Choroid plexus epithelial cell (primary cell): ENCODE results near the gene MARK2.
A peak's percentile ranks its signal among the peaks of the same experiment; 100 is the strongest.

ENCODE experiments used
- DNase-seq: peaks from one replicate; pipeline ENCODE4 v3.0.0-alpha.2; 2010; ENCODE audit warnings: low read depth
- H3K4me3 ChIP-seq: 2 replicates; pipeline ENCODE4 v1.5.1; 2011; ENCODE audit warnings: low read depth, mild to moderate bottlenecking, control low read depth, low read length, moderate library complexity
- CTCF ChIP-seq: conservative IDR thresholded peaks from 2 replicates; pipeline ENCODE4 v1.5.1; 2011; ENCODE audit warnings: low read depth, mild to moderate bottlenecking, control low read depth, inconsistent platforms, low read length, moderate library complexity

The MARK2 gene

GRCh38 chr11:63888170-63889086 is 49.5 kb downstream of the MARK2 start:
- DNase-seq, result peak; percentile 65
- H3K4me3 ChIP-seq, result peak overlapping the region; percentile 23
- TF ChIP-seq CTCF, result no peak

GRCh38 chr11:63889344-63889743 is 50.4 kb downstream of the MARK2 start:
- no peak for DNase-seq
- no peak overlapping the region for H3K4me3 ChIP-seq
- TF ChIP-seq CTCF, result no peak

- H3K4me3 ChIP-seq, result no peak overlapping the region
- no peak for DNase-seq
- no peak for TF ChIP-seq CTCF
Observed at GRCh38 chr11:63890368-63890767, 51.5 kb downstream of the MARK2 start.

GRCh38 chr11:63892228-63892627 is 53.3 kb downstream of the MARK2 start:
- DNase-seq, result peak; percentile 81
- TF ChIP-seq CTCF, result peak; percentile 23
- no peak overlapping the region for H3K4me3 ChIP-seq

GRCh38 chr11:63893355-63893754 is 54.4 kb downstream of the MARK2 start:
- no peak overlapping the region for H3K4me3 ChIP-seq
- no peak for TF ChIP-seq CTCF
- no peak for DNase-seq

- DNase-seq, result no peak
- no peak for TF ChIP-seq CTCF
- H3K4me3 ChIP-seq, result no peak overlapping the region
Observed at GRCh38 chr11:63896071-63896470, 57.2 kb downstream of the MARK2 start.
